CD8-positive, alpha-beta memory T cell (primary cell): ENCODE data around the gene PSMB2. TPM values are rescaled to one million over a fixed set of nuclear protein-coding genes. Genes with fewer than 3 reads are reported as not detected.

Source experiments
- CTCF ChIA-PET: fragments of 350-600 bp; sonication (Branson Sonifier 250); formaldehyde crosslinking; loops from one replicate; lab custom pipeline; 2021; ENCODE audit warnings: antibody characterized with exemption; lab: Charles Lee
- POLR2A ChIA-PET: fragments of 350-600 bp; sonication (Branson Sonifier 250); formaldehyde crosslinking; loops from one replicate; lab custom pipeline; 2021; ENCODE audit warnings: antibody characterized with exemption; lab: Charles Lee
- DNase-seq, 5 donors: peaks; one replicate each; pipeline versions ENCODE4 v3.0.0 to v3.0.0-alpha.2; 2020 to 2022; ENCODE audit warnings: mixed read lengths in 1 of 5
- H3K27ac ChIP-seq: one replicate; pipeline ENCODE4 v1.7.0; 2013; ENCODE audit warnings: low read depth, mild to moderate bottlenecking, low read length, moderate library complexity
- H3K27me3 ChIP-seq: 2 replicates; pipeline ENCODE4 v1.7.0; 2013; ENCODE audit warnings: low read length, mild to moderate bottlenecking; ENCODE audit not compliant: insufficient read depth, poor library complexity, severe bottlenecking
- H3K36me3 ChIP-seq: 2 replicates; pipeline ENCODE4 v1.7.0; 2013; ENCODE audit warnings: mild to moderate bottlenecking, low read length, moderate library complexity; ENCODE audit not compliant: insufficient read depth
- H3K4me1 ChIP-seq: 2 replicates; pipeline ENCODE4 v1.7.0; 2013; ENCODE audit warnings: mild to moderate bottlenecking, low read length, moderate library complexity; ENCODE audit not compliant: insufficient read depth
- H3K4me3 ChIP-seq: 2 replicates; pipeline ENCODE4 v1.7.0; 2013; ENCODE audit warnings: mild to moderate bottlenecking, low read length
- H3K9me3 ChIP-seq: 2 replicates; pipeline ENCODE4 v1.7.0; 2013; ENCODE audit warnings: mild to moderate bottlenecking, low read length
- H3K27ac Mint-ChIP-seq, 8 donors: one replicate each; pipeline ENCODE4 v1.8.0; 2020 to 2021; ENCODE audit warnings: mixed read lengths in 8 of 8, mild to moderate bottlenecking in 6 of 8, inconsistent platforms in 3 of 8, moderate library complexity in 3 of 8
- H3K27me3 Mint-ChIP-seq, 2 donors: one replicate each; pipeline ENCODE4 v1.8.0; 2020 to 2021; ENCODE audit warnings: mixed read lengths in 2 of 2, mild to moderate bottlenecking in 1 of 2, moderate library complexity in 1 of 2
- H3K36me3 Mint-ChIP-seq, 3 donors: one replicate each; pipeline ENCODE4 v1.8.0; 2020 to 2021; ENCODE audit warnings: mixed read lengths in 3 of 3, inconsistent platforms in 1 of 3, mild to moderate bottlenecking in 1 of 3
- H3K4me1 Mint-ChIP-seq, 3 donors: one replicate each; pipeline ENCODE4 v1.8.0; 2020 to 2021; ENCODE audit warnings: mixed read lengths in 3 of 3, inconsistent platforms in 1 of 3, mild to moderate bottlenecking in 1 of 3
- H3K4me3 Mint-ChIP-seq, 7 donors: one replicate each; pipeline ENCODE4 v1.8.0; 2020 to 2021; ENCODE audit warnings: mixed read lengths in 7 of 7, mild to moderate bottlenecking in 6 of 7, moderate library complexity in 4 of 7, inconsistent platforms in 2 of 7
- H3K9me3 Mint-ChIP-seq, 5 donors: one replicate each; pipeline ENCODE4 v1.8.0; 2020 to 2022; ENCODE audit warnings: mixed read lengths in 5 of 5, mild to moderate bottlenecking in 3 of 5, moderate library complexity in 2 of 5, inconsistent platforms in 1 of 5
- polyA plus RNA-seq: library from polyadenylated mRNA; unstranded; fragments of 300-500 nt; fragmentation: Illumina TruSeq; gene quantifications from one replicate; pipeline ENCODE4 v1.2.3, GENCODE V29; 2021
- total RNA-seq, 2 experiments: library from RNA; stranded (reverse); gene quantifications; one replicate each; pipeline ENCODE4 v1.2.3, GENCODE V29; 2021

Gene PSMB2
- total and polyA plus RNA-seq, 3 experiments from 2014 or later, result 87.0 to 119 (median 117) TPM

DNA sequence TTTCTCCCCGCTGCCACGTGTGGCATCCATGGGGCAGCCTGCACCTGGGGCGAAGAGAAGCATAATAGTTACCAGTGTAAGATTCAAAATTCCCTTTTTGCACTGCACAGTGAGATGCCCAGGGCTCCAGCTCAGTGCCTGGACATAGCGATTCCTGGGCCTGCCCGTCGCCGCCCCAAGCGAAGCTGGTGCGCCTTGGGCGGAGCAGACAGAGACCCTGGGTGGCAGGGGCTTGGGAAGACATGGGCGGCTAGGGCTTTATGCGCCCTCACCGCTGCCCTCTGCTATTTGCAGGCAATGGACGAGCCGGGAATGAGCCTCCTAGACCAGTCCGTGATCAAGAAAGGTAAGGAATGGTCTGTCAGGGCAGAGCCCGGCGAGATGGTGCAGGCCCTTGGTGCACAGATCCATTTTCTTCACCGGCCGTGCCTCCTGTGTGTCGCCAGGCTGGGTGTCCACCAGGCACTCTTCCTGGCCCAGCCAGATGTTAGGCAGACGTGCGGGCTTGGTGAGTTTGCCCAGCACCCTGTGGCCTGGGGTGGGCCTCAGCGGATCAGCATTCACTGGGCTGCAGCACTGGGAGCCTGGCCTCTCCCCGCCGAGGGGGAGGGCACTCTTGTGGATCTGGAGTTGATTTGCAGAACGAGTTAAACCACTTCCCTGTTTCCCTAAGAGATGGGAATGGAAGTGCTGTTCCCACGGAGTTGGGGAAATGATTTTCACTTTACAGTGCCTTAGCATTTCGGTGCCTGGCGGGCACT is 66.5 kb downstream of the PSMB2 start:
- Mint-ChIP-seq H3K9me3 (no peaks in the 10 kb centered on the region), H3K27me3 (peaks cover 0 to 2% of the 10 kb centered on the region in 2 donors), H3K4me1 (peaks cover 25 to 37% (median 28%) of the 10 kb centered on the region in 3 donors), H3K4me3 (peak overlapping the region in 5 of 7 donors; percentile 39 to 83 (median 55)), H3K36me3 (peaks cover 0 to 3% (median 0%) of the 10 kb centered on the region in 3 donors), H3K27ac (peak overlapping the region in 5 of 8 donors; percentile 17 to 60 (median 38))
- ChIA-PET POLR2A (no interaction called here), CTCF (interaction anchor here (2.0 kb wide), 1 partner anchor 152 kb away, joined by 6 read pairs; no protein-coding TSS in a partner anchor)
- no peaks in the 10 kb centered on the region for H3K9me3 ChIP-seq
- H3K27me3 ChIP-seq, result no peaks in the 10 kb centered on the region
- H3K4me3 ChIP-seq, result no peak overlapping the region
- H3K27ac ChIP-seq, result no peak overlapping the region
- no peaks in the 10 kb centered on the region for H3K36me3 ChIP-seq
- DNase-seq, result no peak
- peaks cover 20% of the 10 kb centered on the region for H3K4me1 ChIP-seq

DNA sequence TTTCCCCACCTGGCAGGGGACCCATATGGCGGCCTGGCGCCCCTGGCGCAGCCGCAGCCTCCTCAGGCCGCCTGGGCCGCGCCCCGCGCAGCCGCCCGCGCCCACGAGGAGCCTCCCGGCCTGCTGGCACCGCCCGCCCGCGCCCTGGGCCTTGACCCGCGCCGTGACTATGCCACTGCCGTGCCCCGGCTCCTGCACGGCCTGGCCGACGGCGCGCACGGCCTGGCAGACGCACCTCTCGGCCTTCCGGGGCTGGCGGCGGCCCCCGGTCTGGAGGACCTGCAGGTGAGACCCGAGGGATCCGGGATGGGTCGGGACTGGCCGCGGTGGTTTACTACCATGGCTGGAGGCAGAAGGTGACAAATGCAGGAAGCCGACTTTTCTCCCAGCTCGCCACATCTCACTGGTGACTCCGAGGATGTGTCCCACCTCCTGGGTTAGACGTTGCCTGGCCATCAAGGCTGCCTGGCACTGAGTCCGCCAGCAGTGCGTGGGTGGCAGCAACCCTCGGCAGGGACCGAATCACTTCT is 67.1 kb downstream of the PSMB2 start:
- no peak for DNase-seq
- Mint-ChIP-seq H3K36me3 (peaks cover 0 to 3% (median 0%) of the 10 kb centered on the region in 3 donors), H3K4me1 (peaks cover 25 to 37% (median 28%) of the 10 kb centered on the region in 3 donors), H3K9me3 (no peaks in the 10 kb centered on the region), H3K27me3 (peaks cover 0 to 2% of the 10 kb centered on the region in 2 donors), H3K4me3 (peak overlapping the region in 3 of 7 donors; percentile 34 to 55 (median 39)), H3K27ac (no peak overlapping the region)
- no peaks in the 10 kb centered on the region for H3K36me3 ChIP-seq
- no peaks in the 10 kb centered on the region for H3K27me3 ChIP-seq
- peaks cover 21% of the 10 kb centered on the region for H3K4me1 ChIP-seq
- ChIA-PET CTCF (interaction anchor here (3.8 kb wide), 1 partner anchor 141 kb away, joined by 15 read pairs; no protein-coding TSS in a partner anchor), POLR2A (interaction anchor here (0.6 kb wide), 1 partner anchor 197 kb away, joined by 5 read pairs; no protein-coding TSS in a partner anchor)
- no peaks in the 10 kb centered on the region for H3K9me3 ChIP-seq
- H3K4me3 ChIP-seq, result no peak overlapping the region
- no peak overlapping the region for H3K27ac ChIP-seq

DNA sequence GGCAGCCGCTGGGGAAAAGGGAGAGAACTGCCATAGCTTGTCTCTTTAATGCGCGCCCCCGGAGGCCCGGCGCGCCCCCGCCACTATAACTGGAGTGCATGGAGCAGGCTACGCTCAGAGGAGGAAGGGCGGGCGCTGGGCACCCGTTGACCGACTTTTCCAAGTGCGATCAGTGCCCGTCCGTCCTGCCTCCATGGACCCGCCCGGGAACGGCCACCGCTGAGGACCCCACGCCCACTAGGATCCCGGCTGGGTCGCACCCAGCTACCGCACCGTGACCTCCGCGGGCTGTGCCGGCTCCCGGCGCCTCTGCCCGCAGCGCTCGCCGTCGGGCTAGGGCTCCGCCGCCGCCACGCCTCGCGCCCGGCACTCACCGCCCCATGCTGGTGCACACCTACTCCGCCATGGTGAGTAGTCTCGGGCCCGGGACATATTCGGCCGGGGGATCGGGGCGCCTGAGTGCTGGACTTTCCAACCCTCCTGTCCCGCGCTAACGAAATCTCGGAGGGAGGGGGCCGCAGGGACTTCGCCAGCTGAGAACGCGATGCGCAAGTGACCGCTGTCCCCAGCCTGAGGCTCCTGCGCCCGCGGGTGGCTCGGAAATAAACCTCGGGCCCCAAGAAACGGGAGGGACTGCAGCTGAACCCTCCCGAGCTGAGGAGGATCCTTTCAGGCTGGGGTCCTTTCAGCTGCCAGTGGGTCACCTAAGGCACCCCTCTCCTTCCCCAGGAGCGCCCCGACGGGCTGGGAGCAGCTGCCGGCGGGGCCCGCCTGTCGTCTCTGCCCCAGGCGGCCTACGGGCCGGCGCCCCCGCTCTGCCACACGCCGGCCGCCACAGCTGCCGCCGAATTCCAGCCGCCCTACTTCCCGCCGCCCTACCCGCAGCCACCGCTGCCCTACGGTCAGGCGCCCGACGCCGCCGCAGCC is 67.9 kb downstream of the PSMB2 start, which contains the start of gene TFAP2E:
TSS of gene TFAP2E (plus strand) at position 117 of the 927 bp plus-strand sequence. CDS start at position 381, 264 bp downstream.
- no peaks in the 10 kb centered on the region for H3K27me3 ChIP-seq
- no peak for DNase-seq

DNA sequence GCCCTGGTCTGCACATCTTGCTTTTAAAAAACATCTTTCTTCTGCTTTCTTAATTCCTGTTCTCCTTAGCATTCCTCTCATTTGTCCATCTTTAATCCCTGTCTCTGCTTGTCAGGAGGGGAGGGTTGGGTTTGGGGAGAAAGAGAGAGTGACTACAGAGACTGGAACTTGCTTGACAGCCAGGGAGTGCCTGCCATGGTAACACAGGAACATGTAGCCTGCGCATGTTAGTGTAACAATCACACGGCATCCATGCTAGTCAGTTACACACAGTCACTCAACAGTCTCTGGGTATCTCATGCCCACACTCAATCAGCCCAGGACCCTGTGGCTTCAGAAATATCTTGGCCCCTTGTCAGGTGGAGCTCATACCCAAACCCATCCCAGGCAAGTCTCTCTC is 69.0 kb downstream of the PSMB2 start:
- ChIA-PET POLR2A (interaction anchor here (1.6 kb wide), 1 partner anchor 15 kb away, joined by 5 read pairs; the partner anchor contains the start of genes KIAA0319L and NCDN), CTCF (interaction anchor here (0.8 to 3.8 kb wide), 8 partner anchors 10 to 203 kb away, joined by 3 to 25 read pairs (median 5); no protein-coding TSS in a partner anchor)
- Histone ChIP-seq H3K9me3 (no peaks in the 10 kb centered on the region), H3K27me3 (no peaks in the 10 kb centered on the region), H3K36me3 (no peaks in the 10 kb centered on the region), H3K4me3 (no peak overlapping the region), H3K27ac (no peak overlapping the region), H3K4me1 (peaks cover 11% of the 10 kb centered on the region)
- peak in 1 of 5 donors; percentile 4 for DNase-seq
- Mint-ChIP-seq H3K36me3 (peaks cover 0 to 1% (median 0%) of the 10 kb centered on the region in 3 donors), H3K4me3 (no peak overlapping the region), H3K9me3 (no peaks in the 10 kb centered on the region), H3K27me3 (no peaks in the 10 kb centered on the region), H3K27ac (peak overlapping the region in 3 of 8 donors; percentile 28 to 58 (median 51)), H3K4me1 (peaks cover 16 to 28% (median 23%) of the 10 kb centered on the region in 3 donors)

More for the DNA sequence above, 67.9 kb downstream of the PSMB2 start, which contains the start of gene TFAP2E:
- H3K4me3 ChIP-seq, result no peak within 1 kb of the TSS
- H3K27me3 Mint-ChIP-seq, result peaks cover 0 to 2% of the 10 kb centered on the region in 2 donors
- H3K9me3 ChIP-seq, result no peaks in the 10 kb centered on the region
- peaks cover 0 to 3% (median 0%) of the 10 kb centered on the region in 3 donors for H3K36me3 Mint-ChIP-seq
- no peaks in the 10 kb centered on the region for H3K36me3 ChIP-seq
- ChIA-PET CTCF (interaction anchor here (0.8 to 3.8 kb wide), 4 partner anchors 11 to 153 kb away, joined by 3 to 25 read pairs (median 10); no protein-coding TSS in a partner anchor), POLR2A (interaction anchor here (0.6 to 1.6 kb wide), 4 partner anchors 16 to 360 kb away, joined by 3 to 6 read pairs (median 5); partner anchors contain the start of genes KIAA0319L and NCDN)
- no peak within 1 kb of the TSS for H3K27ac ChIP-seq
- no peaks in the 10 kb centered on the region for H3K9me3 Mint-ChIP-seq
- H3K4me1 Mint-ChIP-seq, result peaks cover 27 to 39% (median 32%) of the 10 kb centered on the region in 3 donors
- peak within 1 kb of the TSS in 3 of 8 donors; percentile 28 to 58 (median 51) for H3K27ac Mint-ChIP-seq
- peaks cover 21% of the 10 kb centered on the region for H3K4me1 ChIP-seq
- H3K4me3 Mint-ChIP-seq, result peak within 1 kb of the TSS in 3 of 7 donors; percentile 39 to 51 (median 49)

DNA sequence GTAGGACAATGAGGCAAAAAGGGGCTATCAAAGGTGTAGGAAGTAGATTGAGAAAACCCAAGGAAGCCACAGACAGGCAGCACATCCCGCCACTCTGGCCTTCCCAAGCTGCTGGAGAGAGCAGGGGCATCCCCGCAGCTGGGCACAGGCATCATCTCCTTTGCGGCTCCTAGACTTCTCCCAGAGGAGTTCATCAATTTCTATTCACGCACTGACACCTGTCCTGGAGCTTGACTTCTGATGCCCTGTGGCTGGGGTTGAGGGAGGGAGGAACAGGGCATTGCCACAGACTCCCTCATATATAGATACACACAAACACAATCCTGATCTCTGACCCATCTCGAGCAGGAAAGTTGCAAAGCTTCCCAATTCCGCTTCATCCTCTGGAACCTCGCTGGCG is 70.1 kb downstream of the PSMB2 start:
- ChIA-PET POLR2A (interaction anchor here (0.6 kb wide), 1 partner anchor 59 kb away, joined by 4 read pairs; no protein-coding TSS in a partner anchor), CTCF (interaction anchor here (0.9 to 3.8 kb wide), 8 partner anchors 9 to 204 kb away, joined by 3 to 25 read pairs (median 5); no protein-coding TSS in a partner anchor)
- Mint-ChIP-seq H3K4me1 (peaks cover 13 to 21% (median 19%) of the 10 kb centered on the region in 3 donors), H3K9me3 (no peaks in the 10 kb centered on the region), H3K27me3 (no peaks in the 10 kb centered on the region), H3K4me3 (peak overlapping the region in 1 of 7 donors; percentile 43), H3K36me3 (peaks cover 0 to 7% (median 1%) of the 10 kb centered on the region in 3 donors), H3K27ac (peak overlapping the region in 1 of 8 donors; percentile 34)
- Histone ChIP-seq H3K27ac (no peak overlapping the region), H3K4me1 (peaks cover 8% of the 10 kb centered on the region), H3K9me3 (no peaks in the 10 kb centered on the region), H3K27me3 (no peaks in the 10 kb centered on the region), H3K36me3 (no peaks in the 10 kb centered on the region), H3K4me3 (no peak overlapping the region)
- peak in 1 of 5 donors; percentile 23 for DNase-seq

DNA sequence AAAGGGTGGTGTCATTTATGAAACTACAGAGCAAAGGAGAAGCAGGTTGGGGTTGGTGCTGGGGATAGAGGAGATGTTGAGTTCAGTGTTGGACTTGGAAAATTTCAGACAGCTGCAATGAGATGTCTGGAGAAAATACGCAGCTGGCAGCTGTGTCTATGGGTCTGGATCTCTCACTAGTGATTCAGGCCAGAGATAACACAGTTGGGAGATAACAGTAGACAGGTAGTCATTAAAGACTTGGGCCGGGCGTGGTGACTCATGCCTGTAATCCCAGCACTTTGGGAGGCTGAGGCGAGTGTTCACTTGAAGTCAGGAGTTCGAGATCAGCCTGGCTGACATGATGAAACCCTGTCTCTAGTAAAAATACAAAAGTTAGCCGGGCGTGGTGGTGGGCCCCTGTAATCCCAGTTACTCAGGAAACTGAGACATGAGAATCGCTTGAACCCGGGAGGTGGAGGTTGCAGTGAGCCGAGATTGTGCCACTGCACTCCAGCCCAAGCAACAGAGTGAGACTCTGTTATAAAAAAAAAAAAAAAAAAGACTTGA is 70.7 kb downstream of the PSMB2 start:
- H3K36me3 ChIP-seq, result no peaks in the 10 kb centered on the region
- ChIA-PET POLR2A (interaction anchor here (0.6 kb wide), 1 partner anchor 59 kb away, joined by 4 read pairs; no protein-coding TSS in a partner anchor), CTCF (interaction anchor here (1.3 to 3.8 kb wide), 6 partner anchors 9 to 205 kb away, joined by 3 to 25 read pairs (median 7); no protein-coding TSS in a partner anchor)
- DNase-seq, result peak in 1 of 5 donors; percentile 24
- H3K27me3 ChIP-seq, result no peaks in the 10 kb centered on the region
- H3K9me3 Mint-ChIP-seq, result no peaks in the 10 kb centered on the region
- H3K4me3 ChIP-seq, result no peak overlapping the region
- no peak overlapping the region for H3K27ac ChIP-seq
- peaks cover 0 to 10% (median 1%) of the 10 kb centered on the region in 3 donors for H3K36me3 Mint-ChIP-seq
- H3K9me3 ChIP-seq, result no peaks in the 10 kb centered on the region
- H3K27ac Mint-ChIP-seq, result no peak overlapping the region
- no peak overlapping the region for H3K4me3 Mint-ChIP-seq
- H3K27me3 Mint-ChIP-seq, result no peaks in the 10 kb centered on the region
- H3K4me1 Mint-ChIP-seq, result peaks cover 8 to 15% (median 13%) of the 10 kb centered on the region in 3 donors
- peaks cover 3% of the 10 kb centered on the region for H3K4me1 ChIP-seq
